Activated CD8-positive, alpha-beta memory T cell treated with anti-CD3 and anti-CD28 coated beads, Interleukin-2, amount 10 ng/mL, durations not matched to agents 7 days and 5 days (primary cell): ENCODE measurements around the gene PHACTR1. TPM values are rescaled to one million over a fixed set of nuclear protein-coding genes. Genes with fewer than 3 reads are reported as not detected.

Source experiments
- ATAC-seq: fragments of 150-1000 bp; cut with Tn5 transposase; one replicate; pipeline ENCODE4 v1.10.0; 2021; ENCODE audit warnings: moderate library complexity
- CTCF ChIA-PET: fragments of 350-600 bp; sonication (Branson Sonifier 250); formaldehyde crosslinking; loops from one replicate; lab custom pipeline; 2021; ENCODE audit warnings: antibody characterized with exemption; lab: Charles Lee
- DNase-seq: peaks from one replicate; pipeline ENCODE4 v3.0.0-alpha.2; 2020
- H3K27ac Mint-ChIP-seq: one replicate; pipeline ENCODE4 v1.8.0; 2021; ENCODE audit warnings: mild to moderate bottlenecking, mixed read lengths
- H3K27me3 Mint-ChIP-seq: one replicate; pipeline ENCODE4 v1.8.0; 2021; ENCODE audit warnings: mixed read lengths
- H3K36me3 Mint-ChIP-seq: one replicate; pipeline ENCODE4 v1.8.0; 2021; ENCODE audit warnings: mild to moderate bottlenecking, mixed read lengths
- H3K4me1 Mint-ChIP-seq: one replicate; pipeline ENCODE4 v1.8.0; 2021; ENCODE audit warnings: mixed read lengths
- H3K4me3 Mint-ChIP-seq: one replicate; pipeline ENCODE4 v1.8.0; 2021; ENCODE audit warnings: mild to moderate bottlenecking, moderate library complexity, mixed read lengths
- H3K9me3 Mint-ChIP-seq: one replicate; pipeline ENCODE4 v1.8.0; 2022; ENCODE audit warnings: low read depth, mixed read lengths
- total RNA-seq, 2 experiments: library from RNA; stranded (reverse); gene quantifications; one replicate each; pipeline ENCODE4 v1.2.3, GENCODE V29; 2021

Gene PHACTR1
- total RNA-seq, result 1 to 10 TPM in 1 of 2 experiments, under 1 TPM in 1; 0.73 to 2.2 TPM

- Mint-ChIP-seq H3K27me3 (no peaks in the 10 kb centered on the region), H3K4me3 (no peak within 1 kb of the TSS), H3K4me1 (no peaks in the 10 kb centered on the region), H3K9me3 (no peaks in the 10 kb centered on the region), H3K36me3 (no peaks in the 10 kb centered on the region), H3K27ac (no peak within 1 kb of the TSS)
- CTCF ChIA-PET, result no interaction called here
- DNase-seq (no peak), ATAC-seq (no peak)
These were observed at the start of gene PHACTR1 for GRCh38 chr6:12716298-12716916. Gene PHACTR1 (plus strand): TSS chr6:12716767.

- CTCF ChIA-PET, result no interaction called here
- DNase-seq (no peak), ATAC-seq (no peak)
- H3K4me1 Mint-ChIP-seq, result no peaks in the 10 kb centered on the region
- H3K27me3 Mint-ChIP-seq, result no peaks in the 10 kb centered on the region
- no peaks in the 10 kb centered on the region for H3K36me3 Mint-ChIP-seq
- no peak overlapping the region for H3K27ac Mint-ChIP-seq
- no peak overlapping the region for H3K4me3 Mint-ChIP-seq
- no peaks in the 10 kb centered on the region for H3K9me3 Mint-ChIP-seq
These were observed 49.7 kb upstream of the PHACTR1 start for GRCh38 chr6:12666886-12667285.

GRCh38 chr6:12675931-12676330, 40.6 kb upstream of the PHACTR1 start:
- Mint-ChIP-seq H3K9me3 (no peaks in the 10 kb centered on the region), H3K4me3 (no peak overlapping the region), H3K27me3 (no peaks in the 10 kb centered on the region), H3K36me3 (no peaks in the 10 kb centered on the region), H3K4me1 (no peaks in the 10 kb centered on the region), H3K27ac (no peak overlapping the region)
- DNase-seq, result no peak
- CTCF ChIA-PET, result no interaction called here
- ATAC-seq, result no peak

- ATAC-seq, result no peak
- H3K36me3 Mint-ChIP-seq, result no peaks in the 10 kb centered on the region
- no peak for DNase-seq
- H3K27me3 Mint-ChIP-seq, result no peaks in the 10 kb centered on the region
- CTCF ChIA-PET, result no interaction called here
- no peak overlapping the region for H3K4me3 Mint-ChIP-seq
- no peaks in the 10 kb centered on the region for H3K9me3 Mint-ChIP-seq
- no peaks in the 10 kb centered on the region for H3K4me1 Mint-ChIP-seq
- H3K27ac Mint-ChIP-seq, result no peak overlapping the region
These were observed 37.2 kb upstream of the PHACTR1 start for GRCh38 chr6:12679341-12679740.

- no peaks in the 10 kb centered on the region for H3K36me3 Mint-ChIP-seq
- CTCF ChIA-PET, result no interaction called here
- H3K4me3 Mint-ChIP-seq, result no peak overlapping the region
- H3K27ac Mint-ChIP-seq, result no peak overlapping the region
- ATAC-seq (no peak), DNase-seq (no peak)
- H3K4me1 Mint-ChIP-seq, result no peaks in the 10 kb centered on the region
- H3K9me3 Mint-ChIP-seq, result no peaks in the 10 kb centered on the region
- H3K27me3 Mint-ChIP-seq, result no peaks in the 10 kb centered on the region
These were observed 23.4 kb upstream of the PHACTR1 start for GRCh38 chr6:12693122-12693521.

- H3K9me3 Mint-ChIP-seq, result no peaks in the 10 kb centered on the region
- DNase-seq (no peak), ATAC-seq (no peak)
- H3K4me1 Mint-ChIP-seq, result no peaks in the 10 kb centered on the region
- no peaks in the 10 kb centered on the region for H3K36me3 Mint-ChIP-seq
- CTCF ChIA-PET, result no interaction called here
- no peaks in the 10 kb centered on the region for H3K27me3 Mint-ChIP-seq
- H3K27ac Mint-ChIP-seq, result no peak overlapping the region
- H3K4me3 Mint-ChIP-seq, result no peak overlapping the region
These were observed 18.3 kb upstream of the PHACTR1 start for GRCh38 chr6:12698298-12698697.

GRCh38 chr6:12704946-12705345, 11.6 kb upstream of the PHACTR1 start:
- ATAC-seq, result no peak
- Mint-ChIP-seq H3K36me3 (no peaks in the 10 kb centered on the region), H3K4me3 (no peak overlapping the region)

GRCh38 chr6:12709116-12709515, 7.5 kb upstream of the PHACTR1 start:
- H3K27me3 Mint-ChIP-seq, result no peaks in the 10 kb centered on the region
- H3K4me3 Mint-ChIP-seq, result no peak overlapping the region
- no peaks in the 10 kb centered on the region for H3K4me1 Mint-ChIP-seq
- H3K9me3 Mint-ChIP-seq, result no peaks in the 10 kb centered on the region
- DNase-seq, result no peak
- H3K36me3 Mint-ChIP-seq, result no peaks in the 10 kb centered on the region
- CTCF ChIA-PET, result no interaction called here
- ATAC-seq, result no peak
- H3K27ac Mint-ChIP-seq, result no peak overlapping the region

More at GRCh38 chr6:12704946-12705345, 11.6 kb upstream of the PHACTR1 start:
- CTCF ChIA-PET, result no interaction called here
- no peak for DNase-seq
- no peaks in the 10 kb centered on the region for H3K27me3 Mint-ChIP-seq
- H3K4me1 Mint-ChIP-seq, result no peaks in the 10 kb centered on the region
- no peak overlapping the region for H3K27ac Mint-ChIP-seq
- no peaks in the 10 kb centered on the region for H3K9me3 Mint-ChIP-seq

- Mint-ChIP-seq H3K4me1 (no peaks in the 10 kb centered on the region), H3K9me3 (no peaks in the 10 kb centered on the region), H3K4me3 (no peak overlapping the region), H3K36me3 (no peaks in the 10 kb centered on the region), H3K27me3 (no peaks in the 10 kb centered on the region), H3K27ac (no peak overlapping the region)
- CTCF ChIA-PET, result no interaction called here
- no peak for ATAC-seq
- DNase-seq, result no peak
These were observed 6.9 kb upstream of the PHACTR1 start for GRCh38 chr6:12709556-12710232.

GRCh38 chr6:12710921-12711320, 5.6 kb upstream of the PHACTR1 start:
- no peak for ATAC-seq
- CTCF ChIA-PET, result no interaction called here
- no peak overlapping the region for H3K4me3 Mint-ChIP-seq
- H3K36me3 Mint-ChIP-seq, result no peaks in the 10 kb centered on the region
- H3K27me3 Mint-ChIP-seq, result no peaks in the 10 kb centered on the region
- H3K4me1 Mint-ChIP-seq, result no peaks in the 10 kb centered on the region
- no peak for DNase-seq
- no peaks in the 10 kb centered on the region for H3K9me3 Mint-ChIP-seq
- H3K27ac Mint-ChIP-seq, result no peak overlapping the region

- DNase-seq (no peak), ATAC-seq (no peak)
- Mint-ChIP-seq H3K9me3 (no peaks in the 10 kb centered on the region), H3K27me3 (no peaks in the 10 kb centered on the region), H3K4me1 (no peaks in the 10 kb centered on the region), H3K27ac (no peak overlapping the region), H3K36me3 (no peaks in the 10 kb centered on the region), H3K4me3 (no peak overlapping the region)
- CTCF ChIA-PET, result no interaction called here
These were observed 2.5 kb upstream of the PHACTR1 start for GRCh38 chr6:12714022-12714421.

- H3K27me3 Mint-ChIP-seq, result no peaks in the 10 kb centered on the region
- ATAC-seq (no peak), DNase-seq (no peak)
- CTCF ChIA-PET, result no interaction called here
- no peak overlapping the region for H3K4me3 Mint-ChIP-seq
- no peaks in the 10 kb centered on the region for H3K36me3 Mint-ChIP-seq
- H3K27ac Mint-ChIP-seq, result no peak overlapping the region
- H3K9me3 Mint-ChIP-seq, result no peaks in the 10 kb centered on the region
- no peaks in the 10 kb centered on the region for H3K4me1 Mint-ChIP-seq
These were observed 1.1 kb upstream of the PHACTR1 start for GRCh38 chr6:12715437-12715836.

- CTCF ChIA-PET, result no interaction called here
- Mint-ChIP-seq H3K4me3 (no peak overlapping the region), H3K36me3 (no peaks in the 10 kb centered on the region), H3K27me3 (no peaks in the 10 kb centered on the region), H3K9me3 (no peaks in the 10 kb centered on the region), H3K4me1 (no peaks in the 10 kb centered on the region), H3K27ac (no peak overlapping the region)
- DNase-seq (no peak), ATAC-seq (no peak)
These were observed 789 bp downstream of the PHACTR1 start for GRCh38 chr6:12717356-12717755.

GRCh38 chr6:12718015-12718414, 1.4 kb downstream of the PHACTR1 start:
- Mint-ChIP-seq H3K4me1 (no peaks in the 10 kb centered on the region), H3K27me3 (no peaks in the 10 kb centered on the region), H3K36me3 (no peaks in the 10 kb centered on the region), H3K27ac (no peak overlapping the region), H3K4me3 (no peak overlapping the region), H3K9me3 (no peaks in the 10 kb centered on the region)
- DNase-seq (no peak), ATAC-seq (no peak)
- CTCF ChIA-PET, result no interaction called here
